Aorta (tissue), 5 donors: ENCODE results near the gene TSPAN18. TPM values are rescaled to one million over a fixed set of nuclear protein-coding genes. Genes with fewer than 3 reads are reported as not detected.
A peak's percentile ranks its signal among the peaks of the same experiment; 100 is the strongest.

Experiments used
- ATAC-seq: fragments of 200-7000 bp; cut with Tn5 transposase; one replicate; pipeline ENCODE4 v1.9.1; 2022; ENCODE audit warnings: moderate library complexity; ENCODE audit not compliant: low FRiP score
- DNase-seq, 2 donors: peaks; one replicate each; pipeline ENCODE4 v3.0.0-alpha.2; 2020
- H3K27ac ChIP-seq, 2 donors: one replicate each; pipeline ENCODE4 v1.5.1; 2013; ENCODE audit warnings: low read length in 2 of 2, mild to moderate bottlenecking in 2 of 2, moderate library complexity in 2 of 2, control low read depth in 1 of 2, inconsistent platforms in 1 of 2, low read depth in 1 of 2
- H3K27me3 ChIP-seq, 2 donors: one replicate each; pipeline ENCODE4 v1.6.1; 2013; ENCODE audit warnings: control low read depth in 1 of 2, low read length in 1 of 2, mild to moderate bottlenecking in 1 of 2, moderate library complexity in 1 of 2; ENCODE audit not compliant: insufficient read depth in 2 of 2, control insufficient read depth in 1 of 2
- H3K36me3 ChIP-seq, 2 donors: one replicate each; pipeline ENCODE4 v1.6.1; 2013; ENCODE audit warnings: control low read depth in 1 of 2, low read length in 1 of 2, mild to moderate bottlenecking in 1 of 2; ENCODE audit not compliant: insufficient read depth in 2 of 2, control insufficient read depth in 1 of 2
- H3K4me1 ChIP-seq, 2 donors: one replicate each; pipeline ENCODE4 v1.6.1; 2013; ENCODE audit warnings: low read length in 2 of 2, control low read depth in 1 of 2, mild to moderate bottlenecking in 1 of 2, moderate library complexity in 1 of 2; ENCODE audit not compliant: insufficient read depth in 2 of 2, control insufficient read depth in 1 of 2
- H3K4me3 ChIP-seq, 2 donors: one replicate each; pipeline ENCODE4 v1.5.1; 2013; ENCODE audit warnings: low read length in 2 of 2, control low read depth in 1 of 2, mild to moderate bottlenecking in 1 of 2
- H3K9me3 ChIP-seq: one replicate; pipeline ENCODE4 v1.6.1; 2013; ENCODE audit warnings: mild to moderate bottlenecking, low read length; ENCODE audit not compliant: control insufficient read depth
- WGBS, 2 donors: extraction: QIAGEN DNeasy Blood & Tissue Kit; methylation state at CpG; one replicate each; pipeline ENCODE4 v1.1.7; 2013; 5-methylcytosine and 5-hydroxymethylcytosine counted together
- intact Hi-C, 2 donors: fragments of 100-400 bp; cut with DNase I; formaldehyde crosslinking; loops; one replicate each; pipeline versions ENCODE4 v1.14.2 to v1.15.0; 2022
- polyA plus RNA-seq, 2 donors: library from polyadenylated mRNA; stranded (reverse); fragments of 200-250 nt; gene quantifications; one replicate each; pipeline ENCODE4 v1.2.3, GENCODE V29; 2013
- total RNA-seq, 2 donors: library from RNA; stranded (reverse); fragmentation: NEBNext Ultra II Directional; extraction: Animal tissue kit (Norgen Biotek cat#: 25700); gene quantifications; one replicate each; pipeline ENCODE4 v1.2.1, GENCODE V29; 2021
- donor health status: healthy with polysubstance abuse.
- donor health status: Bipolar disorder and iron deficiency.
- donor health status: DM: no; HTN: no; CAD: no.
- donor health status: DM: no; HTN: no; CAD: no.
- donor health status: DM: yes; HTN: yes; CAD: no.

The TSPAN18 gene
- total and polyA plus RNA-seq, 4 donors: 1.0 to 44.9 (median 18.0) TPM

DNA sequence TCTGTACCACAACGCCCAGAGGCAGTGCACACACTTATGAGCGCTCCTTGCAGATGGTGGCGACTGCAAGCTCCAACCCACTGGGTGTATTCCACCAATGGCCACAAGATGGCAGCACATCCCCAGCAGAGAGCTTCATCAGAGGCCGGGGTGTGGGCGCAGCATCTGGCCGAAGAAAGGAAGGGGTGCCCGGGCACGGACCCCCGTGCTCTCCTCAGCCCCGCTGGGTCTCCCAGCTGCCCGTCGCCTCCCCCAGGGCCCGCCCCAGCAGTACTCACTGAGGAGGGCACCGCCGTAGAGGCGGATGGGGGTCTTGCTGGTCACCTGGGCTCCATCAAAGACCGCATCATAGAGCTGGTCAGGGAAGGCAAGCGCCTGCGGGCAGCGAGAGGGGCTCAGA lies 209.8 kb downstream of the TSPAN18 start:
- H3K36me3 ChIP-seq: no peaks in the 10 kb centered on the region
- H3K4me3 ChIP-seq: no peak overlapping the region
- ATAC-seq: peak; percentile 86
- H3K27me3 ChIP-seq: no peaks in the 10 kb centered on the region
- DNase-seq: peak; percentile 87 to 91
- H3K4me1 ChIP-seq: no peaks in the 10 kb centered on the region
- H3K9me3 ChIP-seq: no peaks in the 10 kb centered on the region
- intact Hi-C loops: loop anchor here (1.0 to 10.0 kb wide), 4 partner anchors 167 to 398 kb away; no protein-coding TSS in a partner anchor
- 18 to 24% methylated on average over 18 to 20 of the region's 20 CpGs for WGBS, 2 donors
- H3K27ac ChIP-seq: no peak overlapping the region

GRCh38 chr11:44936951-44937543 lies 210.3 kb downstream of the TSPAN18 start:
- ATAC-seq: no peak
- Histone ChIP-seq H3K4me3 (no peak overlapping the region), H3K9me3 (no peaks in the 10 kb centered on the region), H3K27me3 (no peaks in the 10 kb centered on the region), H3K36me3 (no peaks in the 10 kb centered on the region), H3K4me1 (no peaks in the 10 kb centered on the region), H3K27ac (no peak overlapping the region)
- intact Hi-C loops: loop anchor here (1.0 to 10.0 kb wide), 4 partner anchors 166 to 398 kb away; no protein-coding TSS in a partner anchor
- WGBS, 2 donors: 83 to 89% methylated on average over 12 of the region's 12 CpGs
- DNase-seq: no peak

GRCh38 chr11:44938066-44938691 lies 211.4 kb downstream of the TSPAN18 start:
- no peaks in the 10 kb centered on the region for H3K36me3 ChIP-seq
- ATAC-seq: no peak
- intact Hi-C loops: loop anchor here (10.0 kb wide), 2 partner anchors 357 to 397 kb away; no protein-coding TSS in a partner anchor
- H3K4me3 ChIP-seq: no peak overlapping the region
- no peaks in the 10 kb centered on the region for H3K4me1 ChIP-seq
- H3K9me3 ChIP-seq: no peaks in the 10 kb centered on the region
- 92% methylated on average over 19 of the region's 19 CpGs for WGBS, 2 donors
- H3K27me3 ChIP-seq: no peaks in the 10 kb centered on the region
- H3K27ac ChIP-seq: no peak overlapping the region
- no peak for DNase-seq

DNA sequence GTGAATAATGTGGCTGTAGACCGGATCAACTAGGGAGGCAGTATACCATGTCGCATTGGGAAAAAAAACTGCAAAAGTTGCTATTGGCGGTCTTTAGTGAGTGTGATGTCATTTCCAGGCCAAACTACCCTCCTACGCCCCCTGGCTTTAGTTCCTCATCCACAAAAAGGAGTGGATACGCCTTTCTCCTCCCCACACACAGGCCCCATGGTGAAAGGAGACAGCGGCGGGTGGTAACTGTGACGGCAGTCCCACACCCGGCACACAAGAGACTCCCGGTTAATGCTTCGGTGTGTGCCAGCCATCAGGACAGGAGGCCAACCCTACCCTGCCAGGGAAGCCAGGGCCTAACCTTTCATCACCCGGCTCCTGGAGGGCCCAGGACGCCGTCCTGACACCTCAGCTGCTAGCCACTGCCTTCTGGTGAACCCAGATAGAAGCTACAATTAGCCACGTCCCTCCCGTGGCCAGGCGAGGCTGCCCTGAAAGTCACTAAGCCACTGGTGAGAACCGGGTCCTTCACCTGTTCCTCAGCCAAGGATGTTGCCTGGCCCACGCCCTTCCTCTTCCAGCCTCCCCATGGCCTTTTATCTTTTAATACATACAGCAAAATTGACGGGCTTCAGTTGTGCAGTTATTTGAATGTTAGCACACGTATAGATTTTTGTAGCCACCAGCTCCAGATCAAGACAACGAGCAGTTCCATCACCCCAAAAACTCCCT lies 213.1 kb downstream of the TSPAN18 start:
- intact Hi-C loops: loop anchor here (10.0 kb wide), 2 partner anchors 355 to 395 kb away; no protein-coding TSS in a partner anchor
- 89 to 92% methylated on average over 22 of the region's 22 CpGs for WGBS, 2 donors
- no peaks in the 10 kb centered on the region for H3K27me3 ChIP-seq
- H3K4me3 ChIP-seq: no peak overlapping the region
- DNase-seq (no peak), ATAC-seq (no peak)
- no peak overlapping the region for H3K27ac ChIP-seq
- H3K36me3 ChIP-seq: no peaks in the 10 kb centered on the region
- no peaks in the 10 kb centered on the region for H3K4me1 ChIP-seq
- H3K9me3 ChIP-seq: no peaks in the 10 kb centered on the region

DNA sequence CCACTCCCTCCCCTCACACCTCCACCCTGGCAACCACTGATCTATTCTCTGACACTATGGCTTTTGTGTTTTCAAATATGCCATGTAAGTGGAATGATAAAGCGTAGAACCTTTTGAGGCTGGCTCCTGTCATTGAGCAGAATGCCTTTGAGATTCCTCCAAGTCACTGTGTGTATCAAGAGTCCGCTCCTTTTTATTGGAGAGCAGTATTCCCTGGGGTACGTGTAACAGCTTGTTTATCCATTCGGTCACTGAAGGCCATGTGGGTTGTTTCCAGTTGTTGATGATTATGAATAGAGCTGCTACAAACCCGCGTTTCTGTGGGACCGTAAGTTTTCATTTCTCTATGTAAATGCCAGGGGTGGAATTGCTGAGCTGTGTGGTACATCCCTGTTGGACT lies 213.6 kb downstream of the TSPAN18 start:
- intact Hi-C loops: no loop called here

GRCh38 chr11:44940835-44941234 lies 214.1 kb downstream of the TSPAN18 start:
- ATAC-seq (no peak), DNase-seq (no peak)
- H3K4me3 ChIP-seq: no peak overlapping the region
- no peaks in the 10 kb centered on the region for H3K4me1 ChIP-seq
- intact Hi-C loops: no loop called here
- H3K36me3 ChIP-seq: no peaks in the 10 kb centered on the region
- H3K27me3 ChIP-seq: no peaks in the 10 kb centered on the region
- 94 to 97% methylated on average over 9 of the region's 9 CpGs for WGBS, 2 donors
- no peaks in the 10 kb centered on the region for H3K9me3 ChIP-seq
- no peak overlapping the region for H3K27ac ChIP-seq

More for the DNA sequence above, 213.6 kb downstream of the TSPAN18 start:
- H3K27ac ChIP-seq: no peak overlapping the region
- no peak for DNase-seq
- no peak overlapping the region for H3K4me3 ChIP-seq
- no peaks in the 10 kb centered on the region for H3K4me1 ChIP-seq
- no peaks in the 10 kb centered on the region for H3K36me3 ChIP-seq
- no peaks in the 10 kb centered on the region for H3K9me3 ChIP-seq
- H3K27me3 ChIP-seq: no peaks in the 10 kb centered on the region
- WGBS, 2 donors: 75 to 80% methylated on average over 7 of the region's 7 CpGs
- no peak for ATAC-seq

DNA sequence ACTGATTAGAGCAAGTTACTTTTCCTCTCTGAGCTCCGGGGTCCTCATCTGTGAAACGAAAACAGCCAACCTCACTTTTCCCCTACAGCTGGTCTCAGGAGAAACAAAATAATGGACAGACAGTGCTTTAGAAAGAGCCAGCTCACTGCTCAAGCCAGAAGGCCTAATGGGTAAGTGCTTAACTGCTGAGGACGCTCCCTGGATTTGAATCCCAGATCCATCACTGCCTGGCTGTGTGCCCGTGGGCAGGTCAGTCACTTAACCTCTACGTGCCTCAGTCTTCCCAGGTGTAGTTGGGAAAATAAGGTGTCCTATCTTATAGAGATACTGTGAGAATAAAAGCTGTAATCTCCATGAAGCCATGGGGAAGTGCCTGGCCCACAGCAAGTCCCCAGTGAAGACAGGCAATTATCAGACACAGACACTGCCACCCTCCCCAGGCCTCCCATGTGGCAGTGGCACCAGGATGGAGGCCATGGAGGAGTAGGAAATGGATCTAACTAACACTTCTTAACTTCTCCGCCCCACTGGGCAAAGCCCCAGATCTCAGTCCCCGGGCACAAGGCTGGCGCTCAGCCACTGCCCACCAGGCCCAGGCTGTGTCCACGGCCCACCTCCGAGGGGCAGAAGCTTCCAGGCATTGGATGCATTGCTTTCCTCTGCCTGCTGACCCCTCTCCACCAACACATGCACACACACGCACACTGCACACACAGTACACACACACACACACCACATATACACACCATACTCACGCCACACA lies 214.7 kb downstream of the TSPAN18 start:
- intact Hi-C loops: no loop called here
- no peaks in the 10 kb centered on the region for H3K9me3 ChIP-seq
- H3K4me3 ChIP-seq: no peak overlapping the region
- no peaks in the 10 kb centered on the region for H3K4me1 ChIP-seq
- no peak for ATAC-seq
- DNase-seq: no peak
- H3K27me3 ChIP-seq: no peaks in the 10 kb centered on the region
- WGBS, 2 donors: 71% methylated on average over 12 of the region's 12 CpGs
- no peaks in the 10 kb centered on the region for H3K36me3 ChIP-seq
- H3K27ac ChIP-seq: no peak overlapping the region

GRCh38 chr11:44942029-44942955 lies 215.5 kb downstream of the TSPAN18 start:
- Histone ChIP-seq H3K36me3 (no peaks in the 10 kb centered on the region), H3K4me3 (no peak overlapping the region), H3K9me3 (no peaks in the 10 kb centered on the region), H3K27me3 (no peaks in the 10 kb centered on the region), H3K4me1 (no peaks in the 10 kb centered on the region), H3K27ac (no peak overlapping the region)
- DNase-seq: no peak
- intact Hi-C loops: no loop called here
- no peak for ATAC-seq
- WGBS, 2 donors: 96 to 97% methylated on average over 10 of the region's 10 CpGs
